HUES6 (cell line): Measurements from ENCODE around the gene RAB3B.

Source experiments
- H3K27ac ChIP-seq: 2 replicates; pipeline ENCODE4 v1.7.0; 2013; ENCODE audit warnings: low read depth, mild to moderate bottlenecking, low read length, inconsistent platforms
- H3K27me3 ChIP-seq: 2 replicates; pipeline ENCODE4 v1.6.1; 2013; ENCODE audit warnings: low read length; ENCODE audit not compliant: control insufficient read depth, insufficient read depth
- H3K36me3 ChIP-seq: 2 replicates; pipeline ENCODE4 v1.6.1; 2013; ENCODE audit warnings: low read length; ENCODE audit not compliant: control insufficient read depth, insufficient read depth
- H3K4me1 ChIP-seq: 2 replicates; pipeline ENCODE4 v1.6.1; 2013; ENCODE audit warnings: low read length; ENCODE audit not compliant: control insufficient read depth, insufficient read depth
- H3K4me3 ChIP-seq: 2 replicates; pipeline ENCODE4 v1.5.1; 2013; ENCODE audit warnings: low read depth, low read length
- H3K9ac ChIP-seq: one replicate; pipeline ENCODE4 v1.6.1; 2013; ENCODE audit warnings: mild to moderate bottlenecking, low read length
- H3K9me3 ChIP-seq: 2 replicates; pipeline ENCODE4 v1.6.1; 2013; ENCODE audit warnings: low read depth, low read length; ENCODE audit not compliant: control insufficient read depth, insufficient read depth

RAB3B gene

GRCh38 chr1:51867479-51868232, 122.8 kb downstream of the RAB3B start:
- Histone ChIP-seq H3K36me3 (peaks cover under 1% of the 10 kb centered on the region; the same call in 1 of the 2 replicates), H3K9ac (no peak overlapping the region), H3K4me1 (no peaks in the 10 kb centered on the region), H3K27ac (no peak overlapping the region), H3K4me3 (no peak overlapping the region), H3K27me3 (no peaks in the 10 kb centered on the region), H3K9me3 (no peaks in the 10 kb centered on the region)

GRCh38 chr1:51863384-51863783, 127.1 kb downstream of the RAB3B start:
- Histone ChIP-seq H3K36me3 (no peaks in the 10 kb centered on the region), H3K4me1 (peaks cover 25% of the 10 kb centered on the region), H3K27ac (no peak overlapping the region), H3K9me3 (no peaks in the 10 kb centered on the region), H3K9ac (no peak overlapping the region), H3K4me3 (no peak overlapping the region), H3K27me3 (no peaks in the 10 kb centered on the region)

- H3K27me3 ChIP-seq: no peaks in the 10 kb centered on the region
- no peak overlapping the region for H3K9ac ChIP-seq
- H3K4me3 ChIP-seq: no peak overlapping the region
- H3K27ac ChIP-seq: no peak overlapping the region
- H3K9me3 ChIP-seq: no peaks in the 10 kb centered on the region
- H3K36me3 ChIP-seq: no peaks in the 10 kb centered on the region
- H3K4me1 ChIP-seq: peaks cover 29% of the 10 kb centered on the region
Observed at GRCh38 chr1:51861669-51862068, 128.8 kb downstream of the RAB3B start.

- Histone ChIP-seq H3K27me3 (no peaks in the 10 kb centered on the region), H3K9me3 (no peaks in the 10 kb centered on the region), H3K9ac (no peak overlapping the region), H3K4me3 (no peak overlapping the region), H3K4me1 (peaks cover 33% of the 10 kb centered on the region), H3K36me3 (peaks cover 10% of the 10 kb centered on the region), H3K27ac (no peak overlapping the region)
Observed at GRCh38 chr1:51859735-51860134, 130.8 kb downstream of the RAB3B start.

GRCh38 chr1:51859333-51859732, 131.2 kb downstream of the RAB3B start:
- Histone ChIP-seq H3K27me3 (no peaks in the 10 kb centered on the region), H3K9ac (no peak overlapping the region), H3K27ac (no peak overlapping the region), H3K4me1 (peaks cover 33% of the 10 kb centered on the region), H3K4me3 (no peak overlapping the region), H3K9me3 (no peaks in the 10 kb centered on the region), H3K36me3 (peaks cover 14% of the 10 kb centered on the region)

- H3K9me3 ChIP-seq: no peaks in the 10 kb centered on the region
- H3K4me3 ChIP-seq: peak overlapping the region; percentile 25; the same call in 1 of the 2 replicates
- H3K27ac ChIP-seq: peak overlapping the region; percentile 63
- peaks cover 33% of the 10 kb centered on the region for H3K4me1 ChIP-seq
- H3K9ac ChIP-seq: no peak overlapping the region
- peaks cover 14% of the 10 kb centered on the region for H3K36me3 ChIP-seq
- no peaks in the 10 kb centered on the region for H3K27me3 ChIP-seq
Observed at GRCh38 chr1:51858892-51859291, 131.6 kb downstream of the RAB3B start.
